ENCODE results near the gene CD2. TPM values are rescaled to one million over a fixed set of nuclear protein-coding genes. Genes with fewer than 3 reads are reported as not detected.

Gene CD2
- total RNA-seq, 1 donor from 2014 or later, result 2.1 TPM

DNA sequence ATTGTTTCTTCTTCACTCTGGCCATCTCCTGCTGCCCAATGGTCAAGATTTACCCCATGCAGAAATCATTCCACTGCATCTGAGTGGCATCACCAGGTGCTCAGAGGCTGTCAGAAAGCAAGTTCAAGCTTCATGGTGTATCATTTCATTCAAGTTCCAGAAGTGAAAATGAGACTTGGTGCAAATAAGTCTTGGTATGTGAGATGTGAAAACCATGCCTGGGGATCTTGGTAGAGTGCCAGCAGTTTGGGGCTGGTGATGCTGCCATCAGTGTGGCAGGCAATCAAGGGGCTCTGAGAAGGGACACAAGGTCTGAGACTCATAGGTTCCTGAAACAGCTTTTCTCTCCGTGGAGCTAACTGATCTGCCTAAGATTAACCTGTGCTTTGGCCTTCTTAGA is 52.0 kb downstream of the CD2 start:
- intact Hi-C loops (cut with DNase I), result no loop called here
- DNase-seq (ENCODE audit: low spot score), result no peak
- no peak for ATAC-seq

GRCh38 chr1:116806671-116807070 is 52.4 kb downstream of the CD2 start:
- no peak for ATAC-seq
- no peak for DNase-seq (ENCODE audit: low spot score)
- intact Hi-C loops (cut with DNase I), result no loop called here

DNA sequence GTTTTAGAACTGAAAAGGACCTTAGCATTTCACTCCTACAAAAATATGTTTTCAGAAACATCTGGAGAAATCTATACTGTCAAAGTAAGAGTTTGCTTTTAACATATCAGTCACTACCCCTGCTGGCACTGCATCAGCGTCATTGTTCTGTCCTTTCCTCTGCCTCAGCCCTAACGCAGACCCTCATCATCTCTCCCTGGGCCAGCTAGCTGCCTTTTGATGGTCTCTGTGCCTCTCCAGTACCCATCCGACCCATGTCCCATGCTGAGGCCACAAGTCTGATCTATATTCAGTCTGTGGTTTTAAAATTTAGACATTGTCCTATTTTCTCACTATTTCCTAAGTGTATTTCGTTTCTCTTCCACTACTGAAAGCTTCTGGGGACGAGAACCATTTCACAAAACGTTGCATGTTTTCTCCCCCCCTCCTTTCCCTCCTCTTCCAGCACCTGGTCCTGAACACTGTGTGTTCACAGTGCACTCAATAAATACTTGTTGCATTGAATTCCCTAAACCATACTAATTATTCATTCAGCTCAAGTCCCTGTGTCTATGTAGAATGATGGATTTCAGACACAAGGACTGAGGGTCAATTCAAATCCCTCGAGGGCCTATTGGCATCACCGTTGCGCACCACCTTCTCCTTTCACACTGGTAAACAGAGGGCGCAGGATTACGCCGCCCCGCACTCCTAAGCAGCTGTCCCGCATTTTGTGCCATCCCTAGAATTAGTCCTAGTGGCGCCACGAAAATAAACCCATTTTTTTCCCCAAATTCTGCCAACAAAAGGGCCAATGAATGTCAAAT is 53.4 kb downstream of the CD2 start:
- intact Hi-C loops (cut with DNase I), result no loop called here
- no peak for ATAC-seq
- no peak for DNase-seq (ENCODE audit: low spot score)

- no peak for ATAC-seq
- no peak for DNase-seq (ENCODE audit: low spot score)
- intact Hi-C loops (cut with DNase I), result no loop called here
These were observed 54.1 kb downstream of the CD2 start for GRCh38 chr1:116808200-116808847.

DNA sequence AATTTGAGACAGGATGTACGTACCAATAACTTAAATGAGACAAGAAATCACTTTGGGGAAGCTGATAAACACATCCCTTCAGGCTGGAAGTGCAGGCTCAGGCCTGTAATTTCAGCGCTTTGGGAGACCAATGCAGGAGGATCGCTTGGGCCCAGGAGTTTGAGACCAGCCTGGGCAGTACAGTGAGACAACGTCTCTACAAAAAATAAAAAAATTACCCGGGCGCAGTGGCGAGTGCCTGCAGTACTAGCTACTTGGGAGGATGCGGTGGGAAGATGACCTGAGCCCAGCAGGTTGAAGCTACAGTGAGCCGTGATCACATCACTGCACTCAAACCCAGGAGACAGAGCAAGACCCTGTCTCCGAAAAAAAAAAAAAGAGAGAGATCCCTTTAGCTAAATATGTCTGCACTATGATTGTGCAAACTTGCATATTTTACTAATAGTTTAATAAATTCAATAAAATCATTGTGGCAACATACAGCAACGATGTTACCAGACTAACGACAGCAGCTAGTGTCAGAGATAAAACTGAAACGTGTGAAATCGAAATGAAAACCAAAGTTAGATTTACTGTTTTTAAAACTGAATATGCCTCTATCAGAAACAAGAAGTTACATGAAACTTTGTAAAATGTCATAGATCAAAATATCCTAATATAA is 54.7 kb downstream of the CD2 start:
- DNase-seq (ENCODE audit: low spot score) (no peak), ATAC-seq (no peak)
- intact Hi-C loops (cut with DNase I), result no loop called here

DNA sequence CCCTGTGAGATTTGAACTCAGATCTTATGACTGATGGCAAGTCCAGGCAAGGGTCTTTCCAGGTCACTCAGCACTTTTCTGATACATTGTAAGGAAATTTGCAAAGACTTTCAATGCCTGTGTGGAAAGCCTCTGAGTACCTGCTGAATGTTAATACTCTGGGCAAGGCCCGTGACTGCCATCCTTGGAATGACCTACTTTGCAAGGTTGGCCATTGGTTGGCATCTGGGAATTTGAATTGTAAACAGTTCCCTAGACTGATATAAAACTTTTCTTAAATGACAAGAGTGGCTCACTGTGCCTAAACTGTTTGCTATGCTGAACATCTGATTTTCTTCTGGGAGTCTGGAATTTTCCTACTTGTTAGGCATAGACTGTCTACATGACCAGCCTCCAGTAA is 57.1 kb downstream of the CD2 start:
- DNase-seq (ENCODE audit: low spot score), result no peak
- intact Hi-C loops (cut with DNase I), result no loop called here
- no peak for ATAC-seq

DNA sequence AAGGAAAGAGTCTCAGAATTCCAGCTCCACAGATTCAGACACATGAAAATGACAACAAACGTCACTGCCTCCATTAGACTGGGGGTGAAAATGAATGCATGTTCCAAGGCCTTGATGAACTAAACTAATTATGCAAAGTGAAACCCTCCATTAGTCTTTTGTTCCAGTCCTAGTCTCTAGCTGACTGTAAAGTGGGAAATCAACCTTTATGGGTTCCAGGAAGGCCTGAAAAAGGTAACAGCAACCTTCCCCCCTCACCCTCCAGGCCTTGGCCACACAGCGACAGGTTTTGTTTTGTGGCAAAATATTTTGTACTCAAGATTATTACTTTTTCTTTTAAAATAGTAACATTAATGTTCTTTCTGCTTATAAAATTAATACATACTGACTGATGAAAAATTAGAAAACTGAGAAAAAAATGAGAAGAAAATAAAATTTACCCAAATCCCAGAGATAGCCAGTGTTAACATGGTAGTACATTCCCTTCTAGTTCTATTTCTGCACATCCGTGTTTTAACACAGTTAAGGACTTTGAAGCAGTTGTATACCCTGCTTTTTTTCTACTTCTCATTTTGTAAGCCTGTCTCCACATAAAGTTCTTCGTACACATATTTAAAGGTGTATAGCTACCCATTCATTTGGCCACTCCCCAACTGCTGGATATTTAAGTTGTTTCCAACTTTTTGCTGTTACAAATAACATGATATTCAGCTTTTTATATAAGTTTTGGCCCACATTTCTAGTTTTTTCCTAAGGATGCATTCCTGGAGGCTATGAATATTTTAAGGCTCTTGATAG is 60.9 kb downstream of the CD2 start:
- ATAC-seq (no peak), DNase-seq (ENCODE audit: low spot score) (no peak)
- intact Hi-C loops (cut with DNase I), result no loop called here

DNA sequence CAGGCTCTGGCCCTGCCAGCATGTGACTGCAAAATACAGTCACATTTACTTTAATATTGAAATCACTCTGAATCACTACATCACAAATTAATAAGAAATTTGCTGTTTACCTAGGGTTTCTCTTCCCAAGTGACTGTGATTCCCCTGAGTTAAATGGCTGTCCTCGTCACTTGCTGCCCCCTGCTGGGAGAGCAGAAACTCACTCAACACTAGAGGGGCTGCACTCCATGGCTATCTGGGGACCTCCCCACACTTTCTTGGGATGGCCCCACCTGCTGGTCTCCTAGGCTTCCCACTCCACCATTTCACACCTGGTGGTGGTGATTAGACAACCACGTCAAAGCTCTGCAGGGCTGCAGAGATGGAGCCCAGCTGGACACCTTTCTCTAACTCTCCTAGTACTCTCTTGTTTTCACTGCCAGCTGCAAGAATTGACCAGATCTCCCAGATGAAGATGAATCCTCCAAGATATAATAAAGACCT is 63.4 kb downstream of the CD2 start:
- no peak for ATAC-seq
- no peak for DNase-seq (ENCODE audit: low spot score)
- intact Hi-C loops (cut with DNase I), result no loop called here

Other genes starting within 250 kb of the CD2 start
- 21.3 TPM for gene CD58, start 183.4 kb upstream of the CD2 start, total RNA-seq
- 2.5 TPM for gene IGSF3, start 86.7 kb upstream of the CD2 start, total RNA-seq
- 20.4 TPM for gene PTGFRN, start 155.5 kb downstream of the CD2 start, total RNA-seq
- gene CD101, start 247.3 kb downstream of the CD2 start, total RNA-seq, result 1.0 TPM

All from sciatic nerve (tissue), 2 donors.